Activated CD8-positive, alpha-beta memory T cell treated with anti-CD3 and anti-CD28 coated beads, Interleukin-2, amount 10 ng/mL, durations not matched to agents 7 days and 5 days (primary cell): ENCODE data around the gene RANBP3. TPM values are rescaled to one million over a fixed set of nuclear protein-coding genes. Genes with fewer than 3 reads are reported as not detected.
"Not testable (repeated sequence)": the region's sequence is repeated elsewhere in the genome, so short reads cannot be mapped to it uniquely, and the experiment has no call there.

Experiments used
- ATAC-seq: fragments of 150-1000 bp; cut with Tn5 transposase; one replicate; pipeline ENCODE4 v1.10.0; 2021; ENCODE audit warnings: moderate library complexity
- CTCF ChIA-PET: fragments of 350-600 bp; sonication (Branson Sonifier 250); formaldehyde crosslinking; loops from one replicate; lab custom pipeline; 2021; ENCODE audit warnings: antibody characterized with exemption; lab: Charles Lee
- DNase-seq: peaks from one replicate; pipeline ENCODE4 v3.0.0-alpha.2; 2020
- H3K27ac Mint-ChIP-seq: one replicate; pipeline ENCODE4 v1.8.0; 2021; ENCODE audit warnings: mild to moderate bottlenecking, mixed read lengths
- H3K27me3 Mint-ChIP-seq: one replicate; pipeline ENCODE4 v1.8.0; 2021; ENCODE audit warnings: mixed read lengths
- H3K36me3 Mint-ChIP-seq: one replicate; pipeline ENCODE4 v1.8.0; 2021; ENCODE audit warnings: mild to moderate bottlenecking, mixed read lengths
- H3K4me1 Mint-ChIP-seq: one replicate; pipeline ENCODE4 v1.8.0; 2021; ENCODE audit warnings: mixed read lengths
- H3K4me3 Mint-ChIP-seq: one replicate; pipeline ENCODE4 v1.8.0; 2021; ENCODE audit warnings: mild to moderate bottlenecking, moderate library complexity, mixed read lengths
- H3K9me3 Mint-ChIP-seq: one replicate; pipeline ENCODE4 v1.8.0; 2022; ENCODE audit warnings: low read depth, mixed read lengths
- total RNA-seq, 2 experiments: library from RNA; stranded (reverse); gene quantifications; one replicate each; pipeline ENCODE4 v1.2.3, GENCODE V29; 2021

RANBP3 gene
- total RNA-seq, 2 experiments from 2014 or later = 97.8 to 108 TPM

GRCh38 chr19:5874496-5874895 is 103.4 kb downstream of the RANBP3 start:
- H3K9me3 Mint-ChIP-seq, H3K27ac Mint-ChIP-seq, H3K4me3 Mint-ChIP-seq, ATAC-seq, DNase-seq, H3K36me3 Mint-ChIP-seq, H3K4me1 Mint-ChIP-seq, H3K27me3 Mint-ChIP-seq, CTCF ChIA-PET: not testable (repeated sequence)

- H3K36me3 Mint-ChIP-seq = no peaks in the 10 kb centered on the region
- DNase-seq (no peak), ATAC-seq (no peak)
- CTCF ChIA-PET = no interaction called here
- no peak overlapping the region for H3K4me3 Mint-ChIP-seq
- H3K4me1 Mint-ChIP-seq = no peaks in the 10 kb centered on the region
- no peak overlapping the region for H3K27ac Mint-ChIP-seq
- no peaks in the 10 kb centered on the region for H3K27me3 Mint-ChIP-seq
- no peaks in the 10 kb centered on the region for H3K9me3 Mint-ChIP-seq
These were observed 104.2 kb downstream of the RANBP3 start for GRCh38 chr19:5873617-5874199.

- no peaks in the 10 kb centered on the region for H3K27me3 Mint-ChIP-seq
- ATAC-seq (no peak), DNase-seq (no peak)
- no peaks in the 10 kb centered on the region for H3K4me1 Mint-ChIP-seq
- H3K36me3 Mint-ChIP-seq = no peaks in the 10 kb centered on the region
- H3K27ac Mint-ChIP-seq = no peak overlapping the region
- H3K9me3 Mint-ChIP-seq = no peaks in the 10 kb centered on the region
- no peak overlapping the region for H3K4me3 Mint-ChIP-seq
- CTCF ChIA-PET = no interaction called here
These were observed 107.0 kb downstream of the RANBP3 start for GRCh38 chr19:5870986-5871394.

GRCh38 chr19:5867201-5868136 is 110.5 kb downstream of the RANBP3 start:
- CTCF ChIA-PET = no interaction called here
- DNase-seq = no peak
- Mint-ChIP-seq H3K36me3 (no peaks in the 10 kb centered on the region), H3K4me1 (no peaks in the 10 kb centered on the region), H3K4me3 (no peak overlapping the region), H3K27ac (no peak overlapping the region), H3K27me3 (no peaks in the 10 kb centered on the region), H3K9me3 (no peaks in the 10 kb centered on the region)
- ATAC-seq = no peak

Other genes with a start within 250 kb of the RANBP3 start
- 1 to 10 TPM; 2.1 to 6.0 TPM for gene PRR22, start 193.4 kb downstream of the RANBP3 start, total RNA-seq
- gene DUS3L, start 187.0 kb downstream of the RANBP3 start, total RNA-seq = 10 to 100 TPM; 53.0 to 64.0 TPM
- gene NRTN, start 173.1 kb downstream of the RANBP3 start, total RNA-seq = not detected
- not detected for gene FUT6, start 138.4 kb downstream of the RANBP3 start, total RNA-seq
- not detected for gene FUT3, start 126.7 kb downstream of the RANBP3 start, total RNA-seq
- gene FUT5, start 107.6 kb downstream of the RANBP3 start, total RNA-seq = not detected
- gene NDUFA11, start 74.3 kb downstream of the RANBP3 start, total RNA-seq = 100 to 1,000 TPM; 214 to 217 TPM
- 1 to 10 TPM; 5.1 to 7.0 TPM for gene VMAC, start 73.3 kb downstream of the RANBP3 start, total RNA-seq
- 10 to 100 TPM in 1 of 2 experiments, 1 to 10 TPM in 1; 7.3 to 11.7 TPM for gene CAPS, start 63.9 kb downstream of the RANBP3 start, total RNA-seq
- gene RFX2, start 132.4 kb upstream of the RANBP3 start, total RNA-seq = 10 to 100 TPM in 1 of 2 experiments, 1 to 10 TPM in 1; 9.8 to 11.7 TPM
- gene ACSBG2, start 157.5 kb upstream of the RANBP3 start, total RNA-seq = not detected